Trophoblast cell (in vitro differentiated cells and primary cell): Measurements from ENCODE around the gene HMGB4.

ENCODE experiments used
- DNase-seq, 2 donors: peaks; one replicate each; pipeline ENCODE4 v3.0.0-alpha.2; 2016
- H2AFZ ChIP-seq: 2 replicates; pipeline ENCODE4 v1.6.1; 2013; ENCODE audit warnings: low read length, moderate library complexity, mild to moderate bottlenecking; ENCODE audit not compliant: insufficient read depth, poor library complexity
- H2AK5ac ChIP-seq: 2 replicates; pipeline ENCODE4 v1.6.1; 2013; ENCODE audit warnings: mild to moderate bottlenecking, low read length
- H2BK120ac ChIP-seq: 2 replicates; pipeline ENCODE4 v1.6.1; 2013; ENCODE audit warnings: low read length, mild to moderate bottlenecking, moderate library complexity; ENCODE audit not compliant: insufficient read depth, poor library complexity
- H2BK12ac ChIP-seq: 2 replicates; pipeline ENCODE4 v1.6.1; 2013; ENCODE audit warnings: mild to moderate bottlenecking, low read length, moderate library complexity
- H2BK5ac ChIP-seq: 2 replicates; pipeline ENCODE4 v1.6.1; 2013; ENCODE audit warnings: low read length, low read depth, moderate library complexity, mild to moderate bottlenecking; ENCODE audit not compliant: poor library complexity
- H3K14ac ChIP-seq: 2 replicates; pipeline ENCODE4 v1.6.1; 2013; ENCODE audit warnings: mild to moderate bottlenecking, low read length
- H3K18ac ChIP-seq: 2 replicates; pipeline ENCODE4 v1.6.1; 2013; ENCODE audit warnings: mild to moderate bottlenecking, low read length
- H3K23ac ChIP-seq: 2 replicates; pipeline ENCODE4 v1.6.1; 2013; ENCODE audit warnings: low read length
- H3K27ac ChIP-seq: 2 replicates; pipeline ENCODE4 v1.5.1; 2013; ENCODE audit warnings: low read depth, mild to moderate bottlenecking, inconsistent platforms, low read length, moderate library complexity
- H3K27me3 ChIP-seq: 2 replicates; pipeline ENCODE4 v1.6.1; 2013; ENCODE audit warnings: inconsistent platforms, mild to moderate bottlenecking, low read length, moderate library complexity; ENCODE audit not compliant: insufficient read depth
- H3K36me3 ChIP-seq, 2 experiments: 1 replicate in 1 of 2; 2 replicates in 1 of 2; pipeline ENCODE4 v1.6.1; 2013; ENCODE audit warnings: low read length in 2 of 2, mild to moderate bottlenecking in 2 of 2, moderate library complexity in 1 of 2; ENCODE audit not compliant: insufficient read depth in 2 of 2, control insufficient read depth in 1 of 2
- H3K4ac ChIP-seq: 2 replicates; pipeline ENCODE4 v1.6.1; 2013; ENCODE audit warnings: low read depth, mild to moderate bottlenecking, low read length, moderate library complexity
- H3K4me1 ChIP-seq, 2 experiments: 1 replicate in 1 of 2; 2 replicates in 1 of 2; pipeline ENCODE4 v1.6.1; 2013; ENCODE audit warnings: low read length in 2 of 2, mild to moderate bottlenecking in 2 of 2, moderate library complexity in 1 of 2; ENCODE audit not compliant: insufficient read depth in 2 of 2, control insufficient read depth in 1 of 2
- H3K4me2 ChIP-seq: 2 replicates; pipeline ENCODE4 v1.6.1; 2013; ENCODE audit warnings: inconsistent platforms, mild to moderate bottlenecking, low read length, moderate library complexity
- H3K4me3 ChIP-seq: 2 replicates; pipeline ENCODE4 v1.5.1; 2013; ENCODE audit warnings: mild to moderate bottlenecking, low read depth, low read length, inconsistent platforms
- H3K79me1 ChIP-seq: one replicate; pipeline ENCODE4 v1.6.1; 2013; ENCODE audit warnings: low read length
- H3K79me2 ChIP-seq: 2 replicates; pipeline ENCODE4 v1.6.1; 2013; ENCODE audit warnings: low read length, mild to moderate bottlenecking; ENCODE audit not compliant: control insufficient read depth, insufficient read depth, poor library complexity
- H3K9ac ChIP-seq: 2 replicates; pipeline ENCODE4 v1.6.1; 2013; ENCODE audit warnings: mild to moderate bottlenecking, low read length
- H3K9me3 ChIP-seq: 2 replicates; pipeline ENCODE4 v1.6.1; 2013; ENCODE audit warnings: low read depth, mild to moderate bottlenecking, control low read depth, inconsistent platforms, low read length; ENCODE audit not compliant: insufficient read depth
- H4K12ac ChIP-seq: 2 replicates; pipeline ENCODE4 v1.6.1; 2013; ENCODE audit warnings: low read depth, mild to moderate bottlenecking, low read length, moderate library complexity
- H4K8ac ChIP-seq: 2 replicates; pipeline ENCODE4 v1.6.1; 2013; ENCODE audit warnings: low read depth, mild to moderate bottlenecking, low read length, moderate library complexity
- H4K91ac ChIP-seq: one replicate; pipeline ENCODE4 v1.6.1; 2013; ENCODE audit warnings: low read depth, mild to moderate bottlenecking, low read length, moderate library complexity
- WGBS: extraction: QIAGEN DNeasy Blood & Tissue Kit; methylation state at CpG from one replicate; pipeline ENCODE4 v1.1.7; 2013; ENCODE audit warnings: missing lambda C conversion rate; ENCODE audit not compliant: insufficient read length, insufficient coverage; ENCODE audit errors: extremely low coverage; 5-methylcytosine and 5-hydroxymethylcytosine counted together

The HMGB4 gene

DNA sequence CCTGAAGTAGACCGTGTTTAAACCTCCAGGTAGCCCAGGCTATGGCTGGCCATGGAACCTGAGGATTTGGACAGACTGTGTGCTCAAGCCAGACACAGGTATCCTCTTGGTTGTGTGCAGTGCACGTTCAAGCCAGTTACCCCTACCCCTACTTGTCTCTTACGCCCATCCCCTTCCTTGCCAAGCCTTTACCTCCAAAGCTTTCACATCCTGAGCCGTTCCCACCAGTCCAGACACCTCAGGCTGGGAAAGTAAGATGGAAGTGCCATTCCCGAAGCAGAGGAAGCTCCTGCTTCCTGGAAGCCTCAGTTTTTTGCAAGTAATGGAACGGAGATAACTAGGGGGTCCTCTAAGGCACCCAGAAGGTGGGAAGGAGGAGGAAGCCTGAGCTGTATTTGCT, 41.5 kb upstream of the HMGB4 start:
- no peak for DNase-seq
- Histone ChIP-seq H3K18ac (no peak overlapping the region), H3K27ac (no peak overlapping the region), H3K9me3 (peaks cover 2% of the 10 kb centered on the region), H3K9ac (no peak overlapping the region), H3K14ac (no peak overlapping the region), H2BK12ac (no peak overlapping the region), H3K27me3 (no peaks in the 10 kb centered on the region), H2BK120ac (no peak overlapping the region), H3K4me2 (no peak overlapping the region), H3K4me1 (no peaks in the 10 kb centered on the region), H3K79me1 (no peaks in the 10 kb centered on the region), H4K12ac (no peak overlapping the region), H4K8ac (no peak overlapping the region), H4K91ac (no peak overlapping the region), H3K4me3 (no peak overlapping the region), H3K79me2 (no peaks in the 10 kb centered on the region), H3K4ac (no peak overlapping the region), H2AK5ac (no peak overlapping the region), H3K36me3 (no peaks in the 10 kb centered on the region), H3K23ac (no peak overlapping the region), H2BK5ac (no peak overlapping the region), H2AFZ (no peak overlapping the region)
- no CpG with 5 or more reads among the region's 6 CpGs for WGBS

DNA sequence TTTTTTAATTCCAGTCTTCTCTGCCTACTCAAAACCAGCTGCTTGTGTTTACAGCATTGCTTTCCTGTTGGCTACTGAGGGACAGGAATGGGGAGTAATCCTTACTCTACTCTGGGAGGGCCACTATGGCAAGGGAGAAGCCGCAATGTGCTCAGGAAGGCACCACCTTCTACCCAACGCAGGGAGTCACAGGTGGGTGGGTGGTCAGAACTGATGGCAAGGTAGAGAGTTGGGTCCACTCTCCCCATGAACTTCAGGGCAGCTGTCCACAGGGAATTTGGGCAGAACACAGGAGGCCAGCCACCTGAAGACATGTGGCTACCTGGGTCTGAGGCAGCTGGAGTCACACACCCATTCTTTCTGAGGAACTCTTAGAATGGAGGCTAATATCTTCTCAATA, 40.5 kb upstream of the HMGB4 start:
- H3K9me3 ChIP-seq, result peaks cover 7% of the 10 kb centered on the region
- no peak overlapping the region for H2AFZ ChIP-seq
- no peaks in the 10 kb centered on the region for H3K4me1 ChIP-seq
- no peak overlapping the region for H2BK120ac ChIP-seq
- no peak overlapping the region for H4K8ac ChIP-seq
- H3K18ac ChIP-seq, result no peak overlapping the region
- no peak for DNase-seq
- no peak overlapping the region for H3K4me2 ChIP-seq
- H3K79me1 ChIP-seq, result no peaks in the 10 kb centered on the region
- WGBS, result no CpG with 5 or more reads among the region's 2 CpGs
- no peaks in the 10 kb centered on the region for H3K79me2 ChIP-seq
- no peak overlapping the region for H3K4ac ChIP-seq
- H3K36me3 ChIP-seq, result no peaks in the 10 kb centered on the region
- no peak overlapping the region for H4K91ac ChIP-seq
- H3K9ac ChIP-seq, result no peak overlapping the region
- H3K4me3 ChIP-seq, result no peak overlapping the region
- no peak overlapping the region for H4K12ac ChIP-seq
- H3K27me3 ChIP-seq, result no peaks in the 10 kb centered on the region
- H2BK12ac ChIP-seq, result no peak overlapping the region
- H3K27ac ChIP-seq, result no peak overlapping the region
- H3K23ac ChIP-seq, result no peak overlapping the region
- no peak overlapping the region for H2AK5ac ChIP-seq
- H3K14ac ChIP-seq, result no peak overlapping the region
- H2BK5ac ChIP-seq, result no peak overlapping the region

- WGBS, result no CpG with 5 or more reads among the region's 1 CpG
- H4K12ac ChIP-seq, result no peak overlapping the region
Measured at GRCh38 chr1:33823830-33824229, 40.0 kb upstream of the HMGB4 start.

DNA sequence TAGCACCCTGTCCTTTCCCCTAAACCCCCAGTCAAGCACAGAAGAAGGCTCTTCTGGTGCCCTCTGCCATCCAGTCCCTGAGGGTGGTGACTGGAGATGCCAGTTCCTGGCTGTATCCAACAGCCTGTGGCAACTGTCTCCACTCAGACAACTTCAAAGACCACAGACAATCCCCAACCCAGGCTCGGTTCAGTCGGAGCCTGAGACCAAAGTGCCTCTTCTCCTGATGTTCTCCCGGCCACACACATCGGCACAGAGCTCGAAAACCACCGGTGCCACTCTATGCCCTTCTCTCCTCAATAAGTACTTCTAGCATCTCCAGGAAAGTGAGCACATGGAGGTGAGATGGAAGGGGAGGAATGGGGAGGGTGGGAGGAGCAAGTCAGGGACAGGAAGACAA, 39.6 kb upstream of the HMGB4 start:
- Histone ChIP-seq H2BK12ac (no peak overlapping the region), H3K27me3 (no peaks in the 10 kb centered on the region), H4K91ac (no peak overlapping the region), H4K8ac (no peak overlapping the region), H3K14ac (no peak overlapping the region), H3K79me2 (no peaks in the 10 kb centered on the region), H3K79me1 (no peaks in the 10 kb centered on the region), H3K9ac (no peak overlapping the region), H3K4me3 (no peak overlapping the region), H4K12ac (no peak overlapping the region), H3K4me1 (no peaks in the 10 kb centered on the region), H3K23ac (no peak overlapping the region), H2BK120ac (no peak overlapping the region), H2AK5ac (no peak overlapping the region), H3K4ac (no peak overlapping the region), H3K4me2 (no peak overlapping the region), H3K36me3 (no peaks in the 10 kb centered on the region), H2AFZ (no peak overlapping the region), H3K9me3 (peaks cover 8% of the 10 kb centered on the region), H3K18ac (no peak overlapping the region), H2BK5ac (no peak overlapping the region), H3K27ac (no peak overlapping the region)
- DNase-seq, result no peak
- WGBS, result no CpG with 5 or more reads among the region's 6 CpGs

More at GRCh38 chr1:33823830-33824229, 40.0 kb upstream of the HMGB4 start:
- Histone ChIP-seq H4K91ac (no peak overlapping the region), H2BK12ac (no peak overlapping the region), H2AK5ac (no peak overlapping the region), H3K4me2 (no peak overlapping the region), H3K9me3 (peaks cover 8% of the 10 kb centered on the region), H3K14ac (no peak overlapping the region), H3K36me3 (no peaks in the 10 kb centered on the region), H3K23ac (no peak overlapping the region), H4K8ac (no peak overlapping the region), H3K79me2 (no peaks in the 10 kb centered on the region), H2BK120ac (no peak overlapping the region), H2AFZ (no peak overlapping the region), H3K79me1 (no peaks in the 10 kb centered on the region), H3K18ac (no peak overlapping the region), H3K9ac (no peak overlapping the region), H3K4ac (no peak overlapping the region), H3K27ac (no peak overlapping the region), H3K4me3 (no peak overlapping the region), H2BK5ac (no peak overlapping the region), H3K27me3 (no peaks in the 10 kb centered on the region), H3K4me1 (no peaks in the 10 kb centered on the region)
- DNase-seq, result no peak
